ENCODE data around the gene ADAMTS15.

The ADAMTS15 gene

GRCh38 chr11:130439876-130440275 is 8.6 kb upstream of the ADAMTS15 start:
- H3K4me3 ChIP-seq (ENCODE audit: control insufficient read depth, low read depth, low read length) = no peak overlapping the region
- TF ChIP-seq CTCF (conservative IDR thresholded peaks at IDR 0.05; ENCODE audit: control insufficient read depth, insufficient read depth, low read depth, low read length) = no peak
- peak; percentile 30 for DNase-seq (ENCODE audit: low read depth)

- TF ChIP-seq CTCF (conservative IDR thresholded peaks at IDR 0.05; ENCODE audit: control insufficient read depth, insufficient read depth, low read depth, low read length) = no peak
- DNase-seq (ENCODE audit: low read depth) = peak; percentile 63
Observed at GRCh38 chr11:130441719-130442118, 6.7 kb upstream of the ADAMTS15 start.

GRCh38 chr11:130442737-130443136 is 5.7 kb upstream of the ADAMTS15 start:
- peak; percentile 86 for DNase-seq (ENCODE audit: low read depth)
- no peak overlapping the region for H3K4me3 ChIP-seq (ENCODE audit: control insufficient read depth, low read depth, low read length)
- no peak for TF ChIP-seq CTCF (conservative IDR thresholded peaks at IDR 0.05; ENCODE audit: control insufficient read depth, insufficient read depth, low read depth, low read length)

More at GRCh38 chr11:130441719-130442118, 6.7 kb upstream of the ADAMTS15 start:
- H3K4me3 ChIP-seq (ENCODE audit: control insufficient read depth, low read depth, low read length) = no peak overlapping the region

- no peak for TF ChIP-seq CTCF (conservative IDR thresholded peaks at IDR 0.05; ENCODE audit: control insufficient read depth, insufficient read depth, low read depth, low read length)
- no peak overlapping the region for H3K4me3 ChIP-seq (ENCODE audit: control insufficient read depth, low read depth, low read length)
- no peak for DNase-seq (ENCODE audit: low read depth)
Observed at GRCh38 chr11:130445788-130446187, 2.7 kb upstream of the ADAMTS15 start.

GRCh38 chr11:130448039-130448415 is 418 bp upstream of the ADAMTS15 start:
- TF ChIP-seq CTCF (conservative IDR thresholded peaks at IDR 0.05; ENCODE audit: control insufficient read depth, insufficient read depth, low read depth, low read length) = no peak
- no peak for DNase-seq (ENCODE audit: low read depth)
- peak overlapping the region; percentile 66 for H3K4me3 ChIP-seq (ENCODE audit: control insufficient read depth, low read depth, low read length)

- H3K4me3 ChIP-seq (ENCODE audit: control insufficient read depth, low read depth, low read length) = peak overlapping the region; percentile 66
- DNase-seq (ENCODE audit: low read depth) = no peak
- no peak for TF ChIP-seq CTCF (conservative IDR thresholded peaks at IDR 0.05; ENCODE audit: control insufficient read depth, insufficient read depth, low read depth, low read length)
Observed at GRCh38 chr11:130449310-130449990, 1.0 kb downstream of the ADAMTS15 start.

All from fibroblast of mammary gland (primary cell).